Natural killer cell (primary cell): ENCODE results near the gene SCAMP1. TPM values are rescaled to one million over a fixed set of nuclear protein-coding genes. Genes with fewer than 3 reads are reported as not detected.
A peak's percentile ranks its signal among the peaks of the same experiment; 100 is the strongest.

Experiments used
- ATAC-seq, 3 donors: fragments of 150-1000 bp in 2 of 3; fragments of 200-7000 bp in 1 of 3; cut with Tn5 transposase; 1 replicate in 1 of 3; 2 replicates in 2 of 3; pipeline ENCODE4 v1.10.0; 2021; ENCODE audit warnings: mild to moderate bottlenecking in 2 of 3, moderate library complexity in 2 of 3
- DNase-seq, 2 donors: peaks; one replicate each; pipeline versions ENCODE4 v3.0.0 to v3.0.0-alpha.2; 2013 to 2021; ENCODE audit warnings: mixed read lengths in 1 of 2
- H3K27ac ChIP-seq: one replicate; pipeline ENCODE4 v1.5.1; 2013; ENCODE audit warnings: mild to moderate bottlenecking, low read length
- H3K27me3 ChIP-seq: one replicate; pipeline ENCODE4 v1.6.1; 2013; ENCODE audit warnings: low read length; ENCODE audit not compliant: control insufficient read depth, insufficient read depth
- H3K36me3 ChIP-seq: one replicate; pipeline ENCODE4 v1.6.1; 2013; ENCODE audit warnings: low read length; ENCODE audit not compliant: control insufficient read depth, insufficient read depth
- H3K4me1 ChIP-seq: one replicate; pipeline ENCODE4 v1.6.1; 2013; ENCODE audit warnings: low read length; ENCODE audit not compliant: control insufficient read depth, insufficient read depth
- H3K4me3 ChIP-seq: one replicate; pipeline ENCODE4 v1.5.1; 2013; ENCODE audit warnings: low read length
- H3K9me3 ChIP-seq: one replicate; pipeline ENCODE4 v1.6.1; 2013; ENCODE audit warnings: low read length; ENCODE audit not compliant: control insufficient read depth, insufficient read depth
- H3K27ac Mint-ChIP-seq, 2 donors: one replicate each; pipeline ENCODE4 v1.8.0; 2022; ENCODE audit warnings: mild to moderate bottlenecking in 2 of 2, mixed read lengths in 2 of 2, moderate library complexity in 1 of 2
- H3K27me3 Mint-ChIP-seq, 2 donors: one replicate each; pipeline ENCODE4 v1.8.0; 2022; ENCODE audit warnings: low read depth in 2 of 2, mixed read lengths in 2 of 2
- H3K36me3 Mint-ChIP-seq: one replicate; pipeline ENCODE4 v1.8.0; 2022; ENCODE audit warnings: mixed read lengths
- H3K4me1 Mint-ChIP-seq, 2 donors: one replicate each; pipeline ENCODE4 v1.8.0; 2022; ENCODE audit warnings: mixed read lengths in 2 of 2
- H3K4me3 Mint-ChIP-seq: one replicate; pipeline ENCODE4 v1.8.0; 2022; ENCODE audit warnings: mild to moderate bottlenecking, moderate library complexity, mixed read lengths
- H3K9me3 Mint-ChIP-seq, 2 donors: one replicate each; pipeline ENCODE4 v1.8.0; 2022; ENCODE audit warnings: mixed read lengths in 2 of 2
- WGBS: methylation state at CpG from one replicate; pipeline ENCODE4 v1.1.7; 2013; ENCODE audit warnings: missing lambda C conversion rate; ENCODE audit not compliant: insufficient coverage; 5-methylcytosine and 5-hydroxymethylcytosine counted together
- intact Hi-C: fragments of 100-400 bp; cut with micrococcal nuclease; formaldehyde crosslinking; loops from one replicate; pipeline ENCODE4 v1.14.2; 2022
- total RNA-seq, 4 donors: library from RNA; stranded (reverse); fragments of 120-200 nt in 1 of 4; gene quantifications; one replicate each; pipeline versions ENCODE4 v1.2.3 to v1.2.4, GENCODE V29; 2013 to 2022
- TF ChIP-seq, protein P1 (sequence below): fragments of 200-600 bp; IDR thresholded peaks from one replicate; pipeline ENCODE4 v1.8.0; 2022; ENCODE audit warnings: antibody characterized with exemption

SCAMP1 gene
- total RNA-seq, 3 donors from 2014 or later (not counting 1 experiment from before 2014, with no cell fraction given) = 19.9 to 27.1 (median 20.5) TPM

DNA sequence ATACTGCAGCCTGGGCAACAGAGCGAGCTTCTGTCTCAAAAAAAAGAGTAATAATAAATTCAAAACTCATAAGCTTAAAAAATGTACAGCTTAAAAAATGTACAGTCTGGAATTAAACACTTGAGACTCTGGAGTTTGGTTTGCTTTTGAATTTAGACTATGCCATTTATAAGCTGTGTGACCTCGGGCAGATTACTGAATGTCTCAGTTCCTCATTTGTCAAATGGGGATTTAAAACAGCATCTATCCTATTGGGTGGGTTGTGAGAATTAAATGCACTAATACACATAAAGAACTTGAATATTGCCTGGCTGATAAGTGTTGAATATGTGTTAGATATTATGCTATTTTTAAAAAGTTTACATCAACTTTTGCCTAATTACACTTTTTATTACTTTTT lies 98.4 kb downstream of the SCAMP1 start:
- DNase-seq = no peak
- Histone ChIP-seq H3K27me3 (no peaks in the 10 kb centered on the region), H3K9me3 (no peaks in the 10 kb centered on the region), H3K4me1 (no peaks in the 10 kb centered on the region), H3K36me3 (peaks cover 6% of the 10 kb centered on the region), H3K4me3 (no peak overlapping the region), H3K27ac (no peak overlapping the region)
- intact Hi-C loops = no loop called here
- TF ChIP-seq, protein P1, sequence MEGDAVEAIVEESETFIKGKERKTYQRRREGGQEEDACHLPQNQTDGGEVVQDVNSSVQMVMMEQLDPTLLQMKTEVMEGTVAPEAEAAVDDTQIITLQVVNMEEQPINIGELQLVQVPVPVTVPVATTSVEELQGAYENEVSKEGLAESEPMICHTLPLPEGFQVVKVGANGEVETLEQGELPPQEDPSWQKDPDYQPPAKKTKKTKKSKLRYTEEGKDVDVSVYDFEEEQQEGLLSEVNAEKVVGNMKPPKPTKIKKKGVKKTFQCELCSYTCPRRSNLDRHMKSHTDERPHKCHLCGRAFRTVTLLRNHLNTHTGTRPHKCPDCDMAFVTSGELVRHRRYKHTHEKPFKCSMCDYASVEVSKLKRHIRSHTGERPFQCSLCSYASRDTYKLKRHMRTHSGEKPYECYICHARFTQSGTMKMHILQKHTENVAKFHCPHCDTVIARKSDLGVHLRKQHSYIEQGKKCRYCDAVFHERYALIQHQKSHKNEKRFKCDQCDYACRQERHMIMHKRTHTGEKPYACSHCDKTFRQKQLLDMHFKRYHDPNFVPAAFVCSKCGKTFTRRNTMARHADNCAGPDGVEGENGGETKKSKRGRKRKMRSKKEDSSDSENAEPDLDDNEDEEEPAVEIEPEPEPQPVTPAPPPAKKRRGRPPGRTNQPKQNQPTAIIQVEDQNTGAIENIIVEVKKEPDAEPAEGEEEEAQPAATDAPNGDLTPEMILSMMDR = no peak
- Mint-ChIP-seq H3K27ac (no peak overlapping the region), H3K4me1 (peaks cover 5 to 12% of the 10 kb centered on the region in 2 donors), H3K27me3 (no peaks in the 10 kb centered on the region), H3K9me3 (no peaks in the 10 kb centered on the region), H3K36me3 (no peaks in the 10 kb centered on the region), H3K4me3 (no peak overlapping the region)
- WGBS = 50% methylated on average over 1 of the region's 2 CpGs
- no peak for ATAC-seq

DNA sequence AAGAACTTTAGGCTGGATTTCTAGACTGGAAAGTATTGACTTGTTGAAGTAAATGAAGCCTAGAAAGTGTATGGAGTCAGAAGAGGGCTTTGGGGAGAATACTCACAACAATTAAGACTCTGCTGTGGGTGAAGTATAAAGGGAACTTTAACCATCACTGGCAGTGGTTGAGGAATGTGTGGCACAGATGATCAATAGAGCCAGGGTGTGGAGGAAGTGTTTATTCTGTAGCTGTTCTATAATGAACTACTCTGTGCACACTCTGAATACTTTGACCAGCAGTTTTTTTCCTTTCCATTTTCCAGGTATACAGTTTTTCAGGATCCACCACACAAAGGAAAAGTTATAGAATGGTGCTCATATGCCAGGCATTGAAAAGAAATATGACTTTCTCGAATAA lies 106.7 kb downstream of the SCAMP1 start:
- Mint-ChIP-seq H3K4me3 (no peak overlapping the region), H3K9me3 (no peaks in the 10 kb centered on the region), H3K27ac (no peak overlapping the region), H3K36me3 (no peaks in the 10 kb centered on the region), H3K4me1 (peaks cover 4 to 5% of the 10 kb centered on the region in 2 donors), H3K27me3 (no peaks in the 10 kb centered on the region)
- Histone ChIP-seq H3K36me3 (peaks cover 4% of the 10 kb centered on the region), H3K4me3 (no peak overlapping the region), H3K9me3 (no peaks in the 10 kb centered on the region), H3K4me1 (no peaks in the 10 kb centered on the region), H3K27ac (no peak overlapping the region), H3K27me3 (no peaks in the 10 kb centered on the region)
- whole genome bisulfite sequencing = no CpG with 5 or more reads among the region's 1 CpG
- no peak for ATAC-seq
- TF ChIP-seq, protein P1 = no peak
- intact Hi-C loops = no loop called here
- no peak for DNase-seq

DNA sequence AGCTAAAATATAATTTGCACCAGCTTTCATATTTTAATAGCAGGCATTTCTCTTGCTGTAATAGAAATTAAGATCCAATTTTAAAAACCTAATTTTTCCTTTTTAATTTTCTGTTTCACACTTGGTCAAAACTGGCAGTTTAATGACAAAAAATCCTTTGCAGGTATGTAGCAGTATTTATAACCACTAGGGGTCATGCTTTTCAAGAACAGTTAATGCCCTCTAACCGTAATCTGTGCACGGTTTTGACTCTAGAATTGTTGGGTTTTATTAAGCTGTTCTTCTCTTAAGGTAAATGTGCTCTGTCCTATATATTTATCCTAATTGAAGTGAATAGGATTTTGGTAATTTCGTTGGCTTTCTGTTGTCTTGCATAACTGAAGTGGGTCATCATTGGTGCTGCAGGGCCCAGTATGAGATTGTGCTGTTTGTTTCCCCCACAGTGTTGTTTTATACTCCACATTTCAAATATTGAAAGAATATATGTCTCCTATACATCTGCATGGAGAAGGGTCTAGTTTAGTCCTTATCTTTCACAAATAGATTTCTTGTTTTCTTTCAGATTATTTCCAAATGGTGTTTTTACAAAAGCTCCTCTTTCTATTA lies 107.4 kb downstream of the SCAMP1 start:
- Mint-ChIP-seq H3K36me3 (no peaks in the 10 kb centered on the region), H3K4me1 (peaks cover 4 to 5% of the 10 kb centered on the region in 2 donors), H3K4me3 (no peak overlapping the region), H3K9me3 (no peaks in the 10 kb centered on the region), H3K27ac (no peak overlapping the region), H3K27me3 (no peaks in the 10 kb centered on the region)
- intact Hi-C loops = no loop called here
- Histone ChIP-seq H3K36me3 (peaks cover 4% of the 10 kb centered on the region), H3K4me3 (no peak overlapping the region), H3K4me1 (no peaks in the 10 kb centered on the region), H3K27ac (no peak overlapping the region), H3K9me3 (no peaks in the 10 kb centered on the region), H3K27me3 (no peaks in the 10 kb centered on the region)
- DNase-seq (peak in 1 of 2 donors; percentile 27), ATAC-seq (peak in 2 of 3 donors; percentile 59 to 62)
- TF ChIP-seq, protein P1 = peak; percentile 59
- WGBS = 23% methylated on average over 3 of the region's 3 CpGs

DNA sequence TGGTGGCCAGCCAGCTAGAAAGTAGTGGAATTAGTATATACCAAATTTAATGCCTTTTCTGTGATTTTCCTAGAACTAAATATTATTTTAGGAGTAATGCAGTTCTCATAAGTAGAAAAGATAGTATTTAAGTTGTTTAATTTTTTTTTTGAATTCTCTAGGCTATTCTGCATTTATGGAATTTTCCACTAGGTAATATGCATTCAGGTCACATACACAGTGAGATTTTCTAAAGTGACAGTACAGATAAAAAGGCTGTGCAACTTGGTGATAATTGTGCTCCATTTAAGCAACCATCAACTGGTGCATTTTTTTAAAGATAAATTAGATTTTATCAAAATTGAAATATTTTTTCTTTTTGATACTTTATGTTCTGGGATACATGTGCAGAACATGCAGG lies 111.5 kb downstream of the SCAMP1 start:
- ATAC-seq (no peak), DNase-seq (no peak)
- no peak overlapping the region for H3K27ac ChIP-seq
- H3K36me3 Mint-ChIP-seq = no peaks in the 10 kb centered on the region
- H3K4me3 ChIP-seq = no peak overlapping the region
- no peaks in the 10 kb centered on the region for H3K27me3 ChIP-seq
- no peaks in the 10 kb centered on the region for H3K27me3 Mint-ChIP-seq
- no peaks in the 10 kb centered on the region for H3K9me3 Mint-ChIP-seq
- no peak overlapping the region for H3K4me3 Mint-ChIP-seq
- H3K9me3 ChIP-seq = no peaks in the 10 kb centered on the region
- H3K36me3 ChIP-seq = peaks cover 3% of the 10 kb centered on the region
- H3K4me1 ChIP-seq = no peaks in the 10 kb centered on the region
- H3K27ac Mint-ChIP-seq = no peak overlapping the region
- H3K4me1 Mint-ChIP-seq = peaks cover 0 to 4% of the 10 kb centered on the region in 2 donors
- intact Hi-C loops = no loop called here
- TF ChIP-seq, protein P1 = no peak
